ENCODE measurements around the gene ESRRA. TPM values are rescaled to one million over a fixed set of nuclear protein-coding genes. Genes with fewer than 3 reads are reported as not detected.

ESRRA gene

GRCh38 chr11:64364435-64364834 lies 59.1 kb downstream of the ESRRA start:
- H2BK120ac ChIP-seq (ENCODE audit: low read depth, low read length): no peak overlapping the region
- no peak overlapping the region for H3K9ac ChIP-seq (ENCODE audit: low read depth, low read length, poor library complexity)
- H2BK12ac ChIP-seq (ENCODE audit: low read length): no peak overlapping the region
- H3K18ac ChIP-seq (ENCODE audit: low read length): no peak overlapping the region
- WGBS, 2 donors (ENCODE audit: extremely low coverage in 2 of 2, insufficient read length in 2 of 2, insufficient replicate concordance in 1 of 2): no CpG with 5 or more reads among the region's 6 CpGs
- H3K79me1 ChIP-seq (ENCODE audit: low read depth, low read length): peaks cover 1% of the 10 kb centered on the region
- no peaks in the 10 kb centered on the region for H3K9me3 ChIP-seq (replicated peaks in 1 of 2; ENCODE audit: control insufficient read depth in 2 of 2, insufficient read depth in 1 of 2, low read depth in 1 of 2, low read length in 2 of 2)
- peaks cover 2 to 6% of the 10 kb centered on the region in 2 donors for H3K4me1 ChIP-seq (ENCODE audit: control insufficient read depth in 2 of 2, insufficient read depth in 1 of 2, low read depth in 1 of 2, low read length in 2 of 2)
- no peak overlapping the region for H3K23ac ChIP-seq (ENCODE audit: low read depth, low read length, poor library complexity)
- H3K36me3 ChIP-seq (replicated peaks in 1 of 2; ENCODE audit: control insufficient read depth in 2 of 2, insufficient read depth in 2 of 2, low read length in 2 of 2): peaks cover 18 to 78% of the 10 kb centered on the region in 2 donors
- no peak overlapping the region for H3K4me3 ChIP-seq (ENCODE audit: low read length in 2 of 2)
- no peak overlapping the region for H4K91ac ChIP-seq (ENCODE audit: low read depth, low read length, poor library complexity)
- H3K4me2 ChIP-seq (ENCODE audit: insufficient read depth, low read length, poor library complexity, severe bottlenecking): no peak overlapping the region
- H2AK5ac ChIP-seq (ENCODE audit: low read depth, low read length): no peak overlapping the region
- H2AFZ ChIP-seq (ENCODE audit: low read length): no peak overlapping the region
- H2BK5ac ChIP-seq (ENCODE audit: low read length): no peak overlapping the region
- H3K14ac ChIP-seq (ENCODE audit: low read length): no peak overlapping the region
- H2BK15ac ChIP-seq (ENCODE audit: low read length): no peak overlapping the region
- H3K4ac ChIP-seq (ENCODE audit: low read length): no peak overlapping the region
- no peak overlapping the region for H4K8ac ChIP-seq (ENCODE audit: low read depth, low read length)
- H3K27me3 ChIP-seq (ENCODE audit: control insufficient read depth in 3 of 3, insufficient read depth in 3 of 3, low read depth in 1 of 3, low read length in 3 of 3): no peaks in the 10 kb centered on the region
- no peak for DNase-seq (ENCODE audit: low spot score)
- H3K27ac ChIP-seq (replicated peaks; ENCODE audit: low read length): no peak overlapping the region

- Histone ChIP-seq H3K27me3 (ENCODE audit: control insufficient read depth in 3 of 3, insufficient read depth in 3 of 3, low read depth in 1 of 3, low read length in 3 of 3) (no peaks in the 10 kb centered on the region), H2AFZ (ENCODE audit: low read length) (no peak overlapping the region), H3K36me3 (replicated peaks in 1 of 2; ENCODE audit: control insufficient read depth in 2 of 2, insufficient read depth in 2 of 2, low read length in 2 of 2) (peaks cover 19 to 83% of the 10 kb centered on the region in 2 donors), H2AK5ac (ENCODE audit: low read depth, low read length) (no peak overlapping the region), H3K9me3 (replicated peaks in 1 of 2; ENCODE audit: control insufficient read depth in 2 of 2, insufficient read depth in 1 of 2, low read depth in 1 of 2, low read length in 2 of 2) (no peaks in the 10 kb centered on the region), H3K9ac (ENCODE audit: low read depth, low read length, poor library complexity) (no peak overlapping the region), H2BK15ac (ENCODE audit: low read length) (no peak overlapping the region), H4K8ac (ENCODE audit: low read depth, low read length) (no peak overlapping the region), H3K4me3 (ENCODE audit: low read length in 2 of 2) (no peak overlapping the region), H4K91ac (ENCODE audit: low read depth, low read length, poor library complexity) (no peak overlapping the region), H2BK120ac (ENCODE audit: low read depth, low read length) (no peak overlapping the region), H3K14ac (ENCODE audit: low read length) (no peak overlapping the region), H2BK12ac (ENCODE audit: low read length) (no peak overlapping the region), H3K18ac (ENCODE audit: low read length) (no peak overlapping the region), H3K27ac (replicated peaks; ENCODE audit: low read length) (no peak overlapping the region), H3K4ac (ENCODE audit: low read length) (no peak overlapping the region), H3K23ac (ENCODE audit: low read depth, low read length, poor library complexity) (no peak overlapping the region), H2BK5ac (ENCODE audit: low read length) (no peak overlapping the region), H3K79me1 (ENCODE audit: low read depth, low read length) (peaks cover 1% of the 10 kb centered on the region), H3K4me1 (ENCODE audit: control insufficient read depth in 2 of 2, insufficient read depth in 1 of 2, low read depth in 1 of 2, low read length in 2 of 2) (peaks cover 0 to 3% of the 10 kb centered on the region in 2 donors), H3K4me2 (ENCODE audit: insufficient read depth, low read length, poor library complexity, severe bottlenecking) (no peak overlapping the region)
- WGBS, 2 donors (ENCODE audit: extremely low coverage in 2 of 2, insufficient read length in 2 of 2, insufficient replicate concordance in 1 of 2): no CpG with 5 or more reads among the region's 4 CpGs
- no peak for DNase-seq (ENCODE audit: low spot score)
These were observed 59.6 kb downstream of the ESRRA start for GRCh38 chr11:64364911-64365310.

Small RNA genes within 50 kb of the gene (small RNA-seq; reads per million reads assigned to genes)
- not detected for gene MIR7155 (ENCODE audit: insufficient read depth)
- not detected for gene RF00019 (ENCODE audit: insufficient read depth)
